ENCODE data around the gene PCBP3.

The PCBP3 gene

DNA sequence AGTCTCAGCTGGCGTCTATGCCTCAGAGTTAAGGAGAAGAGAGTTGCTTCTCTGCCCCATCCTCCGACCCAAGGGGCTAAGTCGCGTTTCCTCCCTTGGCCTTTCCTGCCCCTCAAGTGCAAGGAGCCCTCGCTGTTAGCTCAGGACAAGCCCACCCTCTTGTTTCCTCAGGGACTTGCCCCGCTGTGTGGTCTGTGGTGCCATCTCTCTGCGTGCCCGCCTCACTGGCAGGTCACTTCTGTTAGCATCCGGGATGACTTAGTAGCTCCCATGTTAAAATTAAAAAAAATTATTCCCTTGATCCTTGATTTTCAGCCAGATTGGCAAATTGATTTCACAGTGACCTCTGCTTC, 96.5 kb downstream of the PCBP3 start:
- no peak for DNase-seq
- in situ Hi-C loops (cut with MboI; ENCODE audit: low pct_unique_long_range_greater_than_20kb, low sequenced_read_pairs), result no loop called here

- in situ Hi-C loops (cut with MboI; ENCODE audit: low pct_unique_long_range_greater_than_20kb, low sequenced_read_pairs), result no loop called here
- no peak for DNase-seq
These were observed 97.2 kb downstream of the PCBP3 start for GRCh38 chr21:45740491-45741357.

DNA sequence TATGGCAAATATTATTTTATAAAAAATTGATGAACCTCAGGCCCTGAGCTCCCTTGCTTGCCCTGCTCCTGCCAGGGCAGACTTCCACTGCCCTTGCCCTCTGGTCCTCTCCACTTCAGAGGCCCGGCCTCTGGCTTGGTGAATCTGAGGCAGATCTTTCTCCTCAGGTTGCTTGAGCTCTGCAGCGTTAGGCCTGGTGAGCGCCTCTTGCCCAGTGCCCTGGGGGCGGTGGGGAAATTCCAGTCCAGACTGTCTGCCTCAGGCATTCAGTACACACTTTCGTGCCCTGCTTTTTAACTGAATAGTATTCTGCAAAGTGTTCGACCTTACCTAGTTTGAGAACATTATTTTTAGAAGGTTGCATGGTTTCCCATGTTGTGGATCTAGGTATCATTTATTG, 98.2 kb downstream of the PCBP3 start:
- in situ Hi-C loops (cut with MboI; ENCODE audit: low pct_unique_long_range_greater_than_20kb, low sequenced_read_pairs), result no loop called here
- no peak for DNase-seq

GRCh38 chr21:45742247-45742646, 98.7 kb downstream of the PCBP3 start:
- DNase-seq, result no peak
- in situ Hi-C loops (cut with MboI; ENCODE audit: low pct_unique_long_range_greater_than_20kb, low sequenced_read_pairs), result no loop called here

GRCh38 chr21:45745256-45745655, 101.7 kb downstream of the PCBP3 start:
- in situ Hi-C loops (cut with MboI; ENCODE audit: low pct_unique_long_range_greater_than_20kb, low sequenced_read_pairs), result no loop called here

DNA sequence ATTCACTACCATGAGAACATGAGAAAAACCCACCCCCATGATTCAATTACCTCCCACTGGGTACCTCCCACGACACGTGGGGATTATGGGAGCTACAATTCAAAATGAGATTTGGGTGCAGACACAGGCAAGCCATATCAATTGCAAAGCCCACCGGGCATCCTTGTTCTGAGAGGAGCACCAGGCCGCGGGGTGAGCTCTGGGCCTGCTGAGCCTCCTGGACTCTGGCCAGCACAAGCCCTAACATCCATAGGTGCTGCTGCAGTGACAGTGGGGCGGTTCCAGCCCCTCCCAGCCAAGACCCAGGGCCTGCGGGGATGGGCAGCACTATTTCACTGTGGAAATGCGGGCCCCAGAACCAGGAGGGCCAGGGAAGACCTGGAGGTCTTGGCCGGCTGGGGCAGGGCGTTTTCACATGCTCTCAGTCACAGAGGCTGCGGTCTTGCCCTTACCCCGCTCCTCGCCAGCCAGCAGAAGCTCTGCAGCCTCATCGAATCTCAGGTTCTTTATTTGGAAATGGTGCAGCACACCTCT, 103.8 kb downstream of the PCBP3 start:
- no peak for DNase-seq
- in situ Hi-C loops (cut with MboI; ENCODE audit: low pct_unique_long_range_greater_than_20kb, low sequenced_read_pairs), result no loop called here

More at GRCh38 chr21:45745256-45745655, 101.7 kb downstream of the PCBP3 start:
- no peak for DNase-seq

- in situ Hi-C loops (cut with MboI; ENCODE audit: low pct_unique_long_range_greater_than_20kb, low sequenced_read_pairs), result no loop called here
- DNase-seq, result no peak
These were observed 104.4 kb downstream of the PCBP3 start for GRCh38 chr21:45747802-45748445.

GRCh38 chr21:45748593-45748992, 105.1 kb downstream of the PCBP3 start:
- in situ Hi-C loops (cut with MboI; ENCODE audit: low pct_unique_long_range_greater_than_20kb, low sequenced_read_pairs), result no loop called here

GRCh38 chr21:45749974-45750373, 106.4 kb downstream of the PCBP3 start:
- in situ Hi-C loops (cut with MboI; ENCODE audit: low pct_unique_long_range_greater_than_20kb, low sequenced_read_pairs), result no loop called here

More at GRCh38 chr21:45748593-45748992, 105.1 kb downstream of the PCBP3 start:
- DNase-seq, result no peak

GRCh38 chr21:45750936-45751335, 107.4 kb downstream of the PCBP3 start:
- no peak for DNase-seq
- in situ Hi-C loops (cut with MboI; ENCODE audit: low pct_unique_long_range_greater_than_20kb, low sequenced_read_pairs), result no loop called here

More at GRCh38 chr21:45749974-45750373, 106.4 kb downstream of the PCBP3 start:
- DNase-seq, result no peak

DNA sequence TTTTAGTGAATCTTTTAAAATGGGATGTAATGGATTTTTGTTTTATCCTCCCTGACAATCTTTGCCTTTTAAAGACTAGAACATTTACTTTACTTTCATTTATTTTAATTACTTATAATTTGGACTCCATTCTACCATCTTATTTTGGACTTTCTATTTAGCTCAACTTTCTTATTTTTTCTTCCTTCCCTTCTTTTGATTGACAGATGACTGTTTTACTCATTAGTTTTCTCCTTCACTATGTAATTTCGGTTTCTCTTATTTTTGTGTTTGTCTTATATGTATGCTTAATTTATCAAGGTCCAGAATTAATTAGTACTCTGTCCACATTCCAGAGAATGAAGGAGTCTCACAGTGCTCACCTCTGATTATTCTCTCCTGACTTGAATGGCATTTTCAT, 109.9 kb downstream of the PCBP3 start:
- in situ Hi-C loops (cut with MboI; ENCODE audit: low pct_unique_long_range_greater_than_20kb, low sequenced_read_pairs), result no loop called here
- DNase-seq, result no peak

DNA sequence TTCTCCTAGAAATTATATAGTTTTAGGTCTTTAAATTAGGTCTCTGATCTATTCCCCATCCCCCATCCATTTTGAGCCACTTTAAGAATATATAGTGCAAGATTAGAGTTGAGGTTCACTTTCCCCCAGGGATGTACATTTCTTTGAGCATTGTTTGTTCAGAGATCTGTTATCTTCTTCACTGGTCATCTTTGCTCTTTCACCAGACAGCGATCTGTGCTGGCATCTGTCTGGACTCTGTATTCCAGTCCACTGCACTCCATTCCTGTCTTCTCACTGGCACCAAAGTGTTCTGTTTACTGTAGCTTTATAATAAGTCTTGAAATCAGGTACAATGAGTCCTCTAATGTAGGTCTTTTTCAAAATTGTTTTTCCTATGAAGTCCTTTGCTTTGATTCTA, 112.5 kb downstream of the PCBP3 start:
- in situ Hi-C loops (cut with MboI; ENCODE audit: low pct_unique_long_range_greater_than_20kb, low sequenced_read_pairs), result no loop called here
- DNase-seq, result no peak

GRCh38 chr21:45756669-45757068, 113.1 kb downstream of the PCBP3 start:
- in situ Hi-C loops (cut with MboI; ENCODE audit: low pct_unique_long_range_greater_than_20kb, low sequenced_read_pairs), result no loop called here
- DNase-seq, result no peak

DNA sequence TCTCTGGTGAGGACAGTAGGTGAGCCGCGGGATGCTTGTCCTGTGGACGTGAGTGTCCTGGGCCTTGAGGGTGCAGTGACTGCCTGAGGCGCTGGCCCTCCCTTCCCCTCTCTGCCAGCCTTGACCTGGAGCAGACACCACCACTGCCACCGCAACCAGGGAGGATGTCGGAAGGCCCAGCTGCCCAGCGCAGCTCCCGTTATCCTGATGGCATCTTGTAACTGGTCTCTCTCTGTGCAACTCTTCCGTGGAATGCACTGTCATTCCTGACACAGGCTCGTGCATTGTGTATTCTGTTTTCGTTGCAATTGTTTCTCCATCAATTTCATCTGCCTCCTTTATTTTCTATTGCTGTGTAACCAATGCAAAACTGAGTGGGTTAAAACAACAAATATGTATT, 118.2 kb downstream of the PCBP3 start:
- in situ Hi-C loops (cut with MboI; ENCODE audit: low pct_unique_long_range_greater_than_20kb, low sequenced_read_pairs), result no loop called here
- DNase-seq, result no peak

DNA sequence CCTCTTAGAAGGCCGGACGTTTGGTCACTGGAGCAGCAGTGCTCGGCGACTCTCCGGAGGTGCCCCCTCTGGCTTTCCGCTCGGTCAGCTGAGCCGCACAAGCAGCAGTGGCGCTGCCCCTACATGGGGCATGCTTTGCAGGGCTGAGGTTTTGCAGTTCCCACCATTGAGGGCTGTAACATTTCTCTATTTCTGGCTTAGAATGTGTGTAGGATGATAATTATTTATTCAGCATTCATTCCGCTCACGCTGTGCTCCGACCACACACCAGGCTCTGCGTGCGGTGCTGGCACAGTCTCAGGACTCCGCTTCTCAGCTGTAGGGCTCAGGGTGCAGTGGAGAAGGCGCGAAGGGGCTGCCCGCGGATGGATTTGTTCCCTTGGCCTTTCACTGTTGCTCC, 119.5 kb downstream of the PCBP3 start:
- in situ Hi-C loops (cut with MboI; ENCODE audit: low pct_unique_long_range_greater_than_20kb, low sequenced_read_pairs), result no loop called here
- no peak for DNase-seq

DNA sequence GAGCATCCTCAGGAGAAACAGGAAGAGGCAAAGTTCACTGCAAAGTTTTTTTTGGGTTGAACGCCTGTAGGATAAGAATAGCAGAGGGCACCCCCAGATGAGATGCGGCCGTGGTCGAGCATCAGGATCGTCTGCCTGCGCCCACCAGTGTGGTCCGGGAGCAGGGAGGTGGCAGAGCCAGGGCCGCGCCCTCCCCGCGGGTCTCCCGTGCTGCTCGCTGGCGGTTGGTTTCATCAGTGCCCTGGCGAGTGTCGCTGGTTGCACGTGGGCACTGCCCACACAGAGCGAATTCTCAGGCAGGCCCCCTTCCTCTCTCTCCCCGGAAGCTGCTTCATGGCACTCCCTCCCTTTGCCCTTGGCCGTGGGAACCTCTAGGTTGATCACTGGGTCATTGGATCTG, 120.0 kb downstream of the PCBP3 start:
- DNase-seq, result no peak
- in situ Hi-C loops (cut with MboI; ENCODE audit: low pct_unique_long_range_greater_than_20kb, low sequenced_read_pairs), result no loop called here

DNA sequence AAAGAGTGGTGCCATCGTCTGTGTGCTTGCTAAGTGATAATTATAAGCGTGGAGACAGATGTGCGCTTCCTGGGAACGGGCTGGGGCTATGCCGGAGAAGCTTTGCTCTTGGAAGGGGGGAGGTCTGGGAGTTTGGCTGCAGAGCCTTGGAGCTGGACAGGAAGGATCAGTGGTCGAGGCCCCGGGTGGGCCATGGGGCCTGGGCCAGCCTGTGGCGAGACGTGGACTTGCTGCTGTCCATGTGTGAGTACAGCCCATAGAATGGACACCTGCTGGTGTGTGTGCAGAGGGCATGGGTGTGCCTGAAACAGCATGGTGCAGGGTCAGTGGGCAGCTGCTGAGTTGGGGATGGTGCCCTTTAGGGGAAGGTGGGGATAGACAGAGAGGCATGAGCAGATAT, 121.3 kb downstream of the PCBP3 start:
- in situ Hi-C loops (cut with MboI; ENCODE audit: low pct_unique_long_range_greater_than_20kb, low sequenced_read_pairs), result no loop called here
- no peak for DNase-seq

DNA sequence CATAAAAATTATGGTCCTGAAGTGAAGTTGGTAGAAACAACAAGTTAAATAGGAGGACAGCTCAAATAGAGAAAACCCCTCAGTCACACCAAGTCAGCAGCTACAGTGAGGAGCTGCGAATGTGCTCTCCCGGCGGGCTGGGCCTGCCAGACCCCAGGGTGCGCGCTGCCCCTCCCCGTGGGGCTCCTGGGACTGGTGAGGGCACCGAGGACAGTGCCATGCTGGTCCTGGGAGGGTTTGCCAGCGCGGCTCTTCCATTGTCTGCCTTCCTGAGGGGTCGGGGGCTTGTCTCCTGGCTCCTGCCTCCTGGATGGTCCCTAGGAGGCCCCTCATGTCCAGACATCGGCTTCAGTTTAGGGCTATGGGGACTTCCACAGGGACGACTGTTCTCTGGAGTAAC, 121.8 kb downstream of the PCBP3 start:
- in situ Hi-C loops (cut with MboI; ENCODE audit: low pct_unique_long_range_greater_than_20kb, low sequenced_read_pairs), result no loop called here

DNA sequence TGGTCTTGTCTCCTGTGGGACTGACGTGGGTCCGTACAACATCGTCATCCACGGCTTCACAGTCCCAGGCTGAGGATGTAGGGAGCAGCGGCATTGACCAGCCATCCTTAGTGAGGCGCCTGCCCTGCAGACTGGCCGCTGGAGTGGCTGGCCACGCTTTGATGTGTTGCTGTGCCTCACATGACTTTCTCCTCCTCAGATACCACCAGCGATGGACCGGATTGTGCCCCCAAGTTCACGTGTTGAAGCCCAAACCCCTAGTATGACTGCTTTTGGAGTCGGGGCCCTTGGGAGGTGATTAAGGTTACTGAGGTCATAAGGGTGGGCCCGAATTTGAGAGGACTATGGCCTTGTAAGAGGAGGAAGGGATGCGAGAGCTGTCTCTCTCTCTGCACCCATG, 122.5 kb downstream of the PCBP3 start:
- in situ Hi-C loops (cut with MboI; ENCODE audit: low pct_unique_long_range_greater_than_20kb, low sequenced_read_pairs), result no loop called here
- DNase-seq, result no peak

More for the DNA sequence above, 121.8 kb downstream of the PCBP3 start:
- no peak for DNase-seq

DNA sequence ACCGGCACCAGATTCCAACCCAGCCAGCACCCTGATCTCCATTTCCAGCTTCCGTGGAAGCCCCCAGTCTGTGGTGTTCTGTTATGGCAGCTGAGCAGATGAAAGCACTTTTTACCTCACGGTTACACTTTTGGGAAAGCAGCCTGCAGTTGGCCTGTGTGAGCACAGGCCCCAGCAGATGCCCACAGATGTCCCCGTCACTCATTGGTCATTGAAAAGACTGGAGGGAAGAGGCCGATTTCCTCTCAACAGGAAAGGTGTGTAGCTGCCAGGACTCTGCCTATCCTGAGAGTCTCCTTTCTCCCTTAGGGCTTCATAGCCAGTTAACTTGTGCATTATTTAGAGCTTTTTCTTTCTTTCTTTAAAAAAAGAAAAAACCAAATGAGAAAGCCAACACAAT, 123.0 kb downstream of the PCBP3 start:
- in situ Hi-C loops (cut with MboI; ENCODE audit: low pct_unique_long_range_greater_than_20kb, low sequenced_read_pairs), result no loop called here
- no peak for DNase-seq

Measured in KBM-7 (cell line).